Measurements from ENCODE around the gene BRIP1.

Gene BRIP1

DNA sequence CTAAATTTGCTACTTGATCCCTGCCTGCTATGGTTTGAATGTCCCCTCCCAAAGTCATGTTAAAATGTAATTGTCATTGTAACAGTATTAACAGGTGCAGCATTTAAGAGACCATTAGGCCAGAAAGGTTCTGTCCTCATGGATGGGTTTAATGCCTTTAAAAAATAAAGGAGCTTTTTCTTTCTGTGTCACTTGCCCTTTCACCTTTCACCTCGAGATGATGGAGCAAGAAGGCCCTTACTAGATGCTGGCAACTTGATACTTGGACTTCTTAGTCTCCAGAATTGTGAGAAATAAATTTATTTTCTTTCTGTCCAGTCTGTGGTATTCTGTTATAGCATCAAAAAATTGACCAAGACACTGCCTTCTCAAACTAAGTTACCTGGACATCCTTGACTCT lies 98.5 kb downstream of the BRIP1 start:
- DNase-seq (ENCODE audit: low read depth in 2 of 3, low spot score in 1 of 3): no peak

DNA sequence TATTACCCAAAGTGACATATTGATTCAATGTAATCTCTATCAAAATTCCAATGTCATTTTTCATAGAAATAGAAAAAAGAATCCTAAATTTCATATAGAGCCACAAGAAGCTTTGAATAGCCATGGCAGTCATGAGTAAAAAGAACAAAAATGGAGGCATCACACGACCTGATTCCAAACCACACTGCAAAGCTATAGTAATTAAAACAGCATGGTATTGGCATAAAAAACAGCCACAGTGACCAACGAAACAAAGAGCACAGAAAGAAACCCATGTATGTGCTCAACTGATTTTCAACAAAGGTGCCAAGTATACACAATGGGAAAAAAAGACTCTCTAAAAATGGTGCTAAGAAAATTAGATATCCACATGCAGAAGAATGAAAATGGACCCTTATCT lies 101.5 kb downstream of the BRIP1 start:
- DNase-seq (ENCODE audit: low read depth in 2 of 3, low spot score in 1 of 3): no peak

DNA sequence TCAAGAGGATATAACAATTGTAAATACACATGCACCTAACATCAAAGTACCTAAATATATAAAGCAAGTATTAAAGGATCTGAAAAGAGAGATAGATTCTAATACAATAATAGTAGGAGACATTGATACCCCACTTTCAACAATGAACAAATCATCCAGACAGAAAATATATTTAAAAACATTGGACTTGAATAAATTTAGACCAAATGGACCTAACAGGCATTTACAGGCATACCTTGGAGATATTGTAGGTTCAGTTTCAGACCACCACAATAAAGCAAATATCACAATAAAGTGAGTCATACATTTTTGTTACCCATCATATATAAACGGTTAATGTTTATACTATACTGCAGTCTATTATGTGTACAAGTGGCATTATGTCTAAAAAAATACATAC lies 104.0 kb downstream of the BRIP1 start:
- DNase-seq (ENCODE audit: low read depth in 2 of 3, low spot score in 1 of 3): no peak

DNA sequence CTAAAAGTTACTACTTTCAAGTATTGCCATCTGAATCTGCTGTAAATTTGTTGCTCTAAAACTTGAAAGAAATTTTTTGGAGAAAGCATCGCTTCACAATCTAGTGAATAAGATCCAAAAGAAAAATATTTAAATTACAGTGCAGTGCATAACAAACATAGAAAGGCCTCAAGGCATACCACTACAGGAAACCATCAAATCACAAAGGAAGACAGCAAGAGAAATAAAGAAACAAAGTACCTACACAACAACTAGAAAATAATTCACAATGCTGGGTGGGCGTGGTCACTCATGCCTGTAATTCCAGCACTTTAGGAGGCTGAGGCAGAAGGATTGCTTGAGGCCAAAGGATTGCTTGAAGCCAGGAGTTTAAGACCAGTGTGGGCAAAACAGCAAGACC lies 104.9 kb downstream of the BRIP1 start:
- DNase-seq (ENCODE audit: low read depth in 2 of 3, low spot score in 1 of 3): no peak

DNA sequence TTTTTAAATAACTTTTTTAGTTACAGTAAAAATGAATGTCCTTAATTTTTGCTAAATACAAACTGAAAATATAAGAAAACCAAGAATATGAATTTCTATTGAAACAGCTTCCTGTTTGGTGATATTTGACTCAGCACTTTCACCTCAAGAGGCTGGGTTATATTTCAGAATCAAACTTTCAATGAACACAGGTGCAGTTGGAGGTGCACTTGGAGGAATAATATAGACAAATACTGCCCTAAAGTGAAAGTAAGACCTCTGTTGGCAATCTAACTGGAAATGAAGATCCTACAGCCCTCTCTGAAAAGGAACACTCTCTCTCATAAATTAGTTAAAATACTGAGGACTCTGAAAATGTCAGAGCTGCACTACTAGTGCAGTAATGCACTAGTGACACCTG lies 106.2 kb downstream of the BRIP1 start:
- DNase-seq (ENCODE audit: low read depth in 2 of 3, low spot score in 1 of 3): no peak

DNA sequence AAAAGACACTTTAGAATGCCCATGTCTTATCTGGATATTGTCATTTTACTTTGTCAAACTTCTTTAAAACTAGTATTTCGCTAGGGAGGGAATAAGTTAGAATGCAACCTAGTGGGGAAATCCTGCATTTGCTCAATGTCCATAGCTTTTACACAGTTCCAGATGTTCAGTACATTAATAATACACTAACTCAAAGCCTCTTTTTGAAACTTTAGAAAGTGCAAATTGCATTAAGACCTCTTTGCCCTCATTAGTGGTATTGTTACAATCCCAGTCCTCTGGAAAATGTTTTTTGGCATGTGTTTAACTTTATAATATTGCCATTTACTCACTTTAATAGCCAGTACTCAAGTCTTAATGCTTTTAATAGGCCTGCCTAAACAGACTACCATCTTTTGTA lies 106.8 kb downstream of the BRIP1 start:
- DNase-seq (ENCODE audit: low read depth in 2 of 3, low spot score in 1 of 3): no peak

DNA sequence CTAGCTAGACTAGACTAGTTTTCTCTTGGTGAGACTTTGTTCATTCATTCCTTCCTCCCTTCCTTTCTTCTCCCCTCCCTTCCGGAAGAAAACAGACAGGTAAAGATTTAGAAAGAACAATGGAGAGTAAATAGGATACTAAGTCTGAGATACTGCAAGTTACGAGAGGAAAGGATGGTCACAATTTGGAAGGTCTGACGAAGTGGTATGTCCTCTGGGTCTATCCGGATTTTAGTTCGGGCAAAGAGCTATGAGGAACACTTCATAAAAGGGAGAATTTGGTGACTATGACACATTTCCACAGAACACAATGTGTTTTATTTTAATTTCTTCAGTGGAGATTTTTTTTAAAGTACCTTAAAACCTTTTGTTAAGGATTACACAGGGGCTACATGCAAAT lies 107.7 kb downstream of the BRIP1 start:
- DNase-seq (ENCODE audit: low read depth in 2 of 3, low spot score in 1 of 3): no peak

DNA sequence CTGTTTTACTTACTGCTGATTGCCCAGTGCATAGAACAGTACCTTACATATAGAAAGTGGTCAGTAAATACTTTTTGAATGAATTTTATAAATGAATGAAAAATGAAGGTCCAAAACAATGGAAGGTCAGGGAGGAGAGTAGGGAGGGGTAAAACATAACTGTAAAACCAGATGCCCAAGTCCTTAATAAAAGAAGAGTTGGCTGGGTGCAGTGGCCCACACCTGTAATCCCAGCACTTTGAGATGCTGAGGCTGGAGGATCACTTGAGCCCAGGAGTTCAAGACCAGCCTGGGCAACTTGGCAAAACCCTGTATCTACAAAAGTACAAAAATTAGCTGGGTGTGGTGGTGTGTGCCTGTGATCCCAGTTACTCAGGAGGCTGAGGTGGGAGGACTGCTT lies 108.2 kb downstream of the BRIP1 start:
- no peak for DNase-seq (ENCODE audit: low read depth in 2 of 3, low spot score in 1 of 3)

DNA sequence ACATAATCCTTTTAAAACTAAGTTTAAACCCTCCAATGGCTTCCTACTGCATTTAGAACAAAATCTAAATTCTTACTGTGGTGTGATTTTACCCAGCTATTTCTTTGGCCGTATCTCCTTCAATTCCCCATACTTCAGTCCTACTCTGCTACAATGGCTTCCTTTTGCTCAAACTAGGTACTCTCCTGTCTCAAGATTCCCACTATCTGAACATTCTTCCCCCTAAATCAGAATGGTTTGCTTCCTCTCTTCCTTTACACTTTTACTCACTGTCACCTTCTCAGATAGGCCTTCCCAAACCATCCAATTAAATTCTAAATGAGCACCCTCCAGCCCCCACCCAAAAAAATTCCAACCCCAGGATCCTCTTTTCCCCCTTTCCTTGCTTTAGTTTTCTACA lies 109.2 kb downstream of the BRIP1 start:
- DNase-seq (ENCODE audit: low read depth in 2 of 3, low spot score in 1 of 3): no peak

DNA sequence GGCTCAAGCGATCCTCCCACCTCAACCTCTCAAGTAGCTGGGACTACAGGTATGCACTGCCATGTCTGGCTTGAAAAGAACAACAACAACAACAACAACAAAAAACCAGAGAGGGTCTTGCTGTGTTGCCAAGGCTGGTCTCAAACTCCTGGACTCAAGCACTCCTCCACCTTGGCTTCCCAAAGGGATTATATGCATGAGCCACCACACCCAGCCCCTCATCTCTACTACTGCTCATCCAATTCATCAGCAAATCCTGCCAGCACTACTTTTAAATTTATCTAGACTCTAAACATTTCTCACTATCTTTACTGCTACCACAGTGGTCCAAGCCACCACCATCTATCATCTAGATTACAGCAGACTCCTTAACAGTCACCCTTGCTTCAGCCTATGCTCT lies 109.6 kb downstream of the BRIP1 start:
- DNase-seq (ENCODE audit: low read depth in 2 of 3, low spot score in 1 of 3): no peak

DNA sequence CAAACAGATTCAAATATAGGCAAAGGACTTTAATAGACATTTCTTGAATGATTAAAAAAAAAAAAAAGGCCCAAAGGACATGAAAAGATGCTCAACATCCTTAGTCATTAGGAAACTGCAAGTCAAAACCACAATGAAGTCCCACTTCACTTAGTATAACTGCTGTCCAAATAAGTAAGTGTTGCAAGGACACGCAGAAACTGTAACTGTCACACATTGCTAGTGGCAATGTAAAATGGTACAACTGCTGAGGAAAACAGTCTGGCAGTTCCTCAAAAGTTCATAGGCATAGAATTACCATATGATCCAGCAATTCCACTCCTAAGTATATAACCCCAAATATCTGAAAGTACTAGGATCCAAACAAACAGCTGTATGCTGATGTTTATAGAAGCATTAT lies 112.7 kb downstream of the BRIP1 start:
- DNase-seq (ENCODE audit: low read depth in 2 of 3, low spot score in 1 of 3): no peak

DNA sequence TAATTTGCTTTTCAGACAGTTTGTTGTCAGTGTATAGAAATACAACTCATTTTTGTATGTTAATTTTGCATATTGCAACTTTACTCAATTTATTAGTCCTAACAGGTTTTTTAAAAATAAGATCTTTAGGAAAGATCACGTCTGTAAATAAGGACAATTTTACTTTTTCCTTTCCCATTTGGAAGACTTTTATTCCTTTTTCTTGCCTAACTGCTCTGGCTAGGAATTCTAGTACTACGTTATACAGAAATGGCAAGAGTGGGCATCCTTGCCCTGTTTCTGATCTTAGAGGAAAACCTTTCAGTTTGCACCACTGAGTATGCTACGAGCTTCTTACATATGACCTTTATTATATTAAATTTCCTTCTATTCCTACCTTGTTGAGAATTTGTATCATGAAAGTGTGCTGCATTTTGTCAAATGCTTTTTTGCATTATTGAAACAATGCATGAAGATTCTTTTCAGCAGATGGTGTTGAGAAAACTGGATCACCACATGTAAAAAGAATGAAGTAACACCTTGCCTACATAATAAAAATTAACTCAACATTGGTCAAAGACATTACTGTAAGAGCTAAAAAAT lies 113.4 kb downstream of the BRIP1 start:
- no peak for DNase-seq (ENCODE audit: low read depth in 2 of 3, low spot score in 1 of 3)

DNA sequence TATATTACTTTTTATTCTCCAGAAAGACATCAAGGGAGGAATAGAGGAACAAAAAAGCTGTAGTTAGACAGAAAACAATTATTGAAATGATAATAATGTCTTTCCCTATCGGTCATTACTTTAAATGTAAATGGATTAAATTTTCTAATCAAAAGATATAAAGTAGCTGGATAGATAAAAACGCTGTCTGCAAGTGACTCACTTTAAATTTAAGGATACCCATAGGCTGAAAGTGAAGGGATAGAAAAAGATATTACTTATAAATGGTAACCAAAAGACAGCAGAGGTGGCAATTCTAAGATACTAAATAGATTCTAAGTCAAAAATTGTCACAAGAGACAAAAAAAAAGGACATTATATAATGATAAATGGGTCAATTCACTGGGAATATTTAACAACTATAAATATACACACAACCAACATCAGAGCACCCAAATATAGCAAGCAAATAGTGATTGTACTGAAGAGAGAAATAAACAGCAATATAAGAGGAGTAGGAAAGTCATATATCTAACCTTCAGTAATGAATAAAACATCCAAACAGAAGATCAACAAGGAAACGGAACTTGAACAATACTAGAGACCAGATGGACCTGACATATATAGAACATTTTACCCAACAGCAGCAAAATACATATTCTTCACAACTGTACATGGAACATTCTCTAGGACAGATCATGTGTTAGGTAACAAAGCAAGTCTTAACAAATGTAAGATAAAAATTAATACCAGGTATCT lies 116.9 kb downstream of the BRIP1 start:
- no peak for DNase-seq (ENCODE audit: low read depth in 2 of 3, low spot score in 1 of 3)

DNA sequence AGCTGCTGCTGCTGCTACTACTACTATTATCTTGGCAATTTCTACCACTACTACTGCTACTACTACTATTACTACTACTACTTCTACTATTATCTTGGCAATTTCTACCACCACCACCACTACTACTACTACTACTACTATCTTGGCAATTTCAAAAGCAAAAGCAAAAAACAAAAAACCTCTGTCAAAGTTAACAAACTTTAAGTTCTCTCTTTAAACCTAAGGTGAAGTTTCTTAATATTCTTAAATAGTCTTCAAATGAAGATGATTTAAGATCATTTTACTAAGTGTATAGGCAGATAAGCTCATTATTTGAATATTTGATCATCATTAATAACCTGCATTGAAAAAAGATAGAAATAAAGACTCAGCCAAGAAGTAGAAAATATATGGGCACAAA lies 118.5 kb downstream of the BRIP1 start:
- DNase-seq (ENCODE audit: low read depth in 2 of 3, low spot score in 1 of 3): no peak

DNA sequence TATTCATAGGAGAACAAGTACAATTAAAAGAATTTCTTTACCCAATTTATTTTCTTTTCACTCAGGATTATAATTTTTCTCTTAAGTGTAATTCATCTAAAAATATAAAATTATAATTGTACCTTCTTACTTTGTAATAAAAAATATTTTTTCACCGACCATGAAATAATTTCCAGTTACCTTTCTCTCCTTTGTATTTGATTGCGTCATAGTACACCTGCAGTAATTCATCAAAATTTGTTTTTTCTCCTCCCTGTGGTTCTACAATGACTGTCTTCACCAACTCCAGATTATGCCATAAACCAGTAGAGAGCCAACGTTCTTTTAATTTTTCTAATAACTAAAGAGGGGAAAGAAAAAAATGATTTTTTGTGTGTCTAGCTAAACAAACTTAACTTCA lies 119.1 kb downstream of the BRIP1 start:
- no peak for DNase-seq (ENCODE audit: low read depth in 2 of 3, low spot score in 1 of 3)

DNA sequence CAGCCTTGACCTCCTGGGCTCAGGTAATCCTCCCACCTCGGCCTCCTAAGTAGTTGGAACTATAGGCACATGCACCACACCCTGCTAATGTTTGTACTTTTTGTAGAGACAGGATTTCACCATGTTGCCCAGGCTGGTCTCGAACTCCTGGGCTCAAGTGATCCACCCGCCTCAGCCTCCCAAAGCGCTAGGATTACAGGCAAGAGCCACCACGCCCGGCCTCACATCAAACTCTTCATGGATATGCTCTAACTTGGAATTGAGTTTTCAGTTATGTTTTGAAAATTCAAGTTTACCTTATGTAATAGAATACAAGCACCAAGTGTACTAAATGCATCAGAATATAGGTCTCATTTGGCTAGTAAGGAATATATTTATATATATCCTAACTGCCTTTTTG lies 119.6 kb downstream of the BRIP1 start:
- DNase-seq (ENCODE audit: low read depth in 2 of 3, low spot score in 1 of 3): no peak

DNA sequence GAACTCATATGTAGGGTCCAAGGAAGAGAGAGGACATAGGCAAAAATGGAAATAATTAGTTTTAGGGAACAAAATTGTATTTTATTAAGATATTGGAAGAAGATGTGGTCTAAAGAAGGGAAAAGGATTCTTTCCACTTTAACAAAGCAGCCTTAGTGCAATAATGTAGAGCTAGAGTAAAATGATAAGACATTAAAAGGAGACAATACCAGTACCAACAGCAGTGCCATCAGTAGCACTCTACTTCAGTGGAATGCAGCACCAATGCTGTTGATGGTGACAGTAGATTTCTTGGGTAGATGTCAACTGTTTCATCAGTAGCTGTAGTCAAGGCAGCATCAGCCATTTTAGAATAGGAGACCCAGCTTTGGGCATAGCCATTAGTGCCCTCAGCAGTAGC lies 124.3 kb downstream of the BRIP1 start:
- no peak for DNase-seq (ENCODE audit: low read depth in 2 of 3, low spot score in 1 of 3)

DNA sequence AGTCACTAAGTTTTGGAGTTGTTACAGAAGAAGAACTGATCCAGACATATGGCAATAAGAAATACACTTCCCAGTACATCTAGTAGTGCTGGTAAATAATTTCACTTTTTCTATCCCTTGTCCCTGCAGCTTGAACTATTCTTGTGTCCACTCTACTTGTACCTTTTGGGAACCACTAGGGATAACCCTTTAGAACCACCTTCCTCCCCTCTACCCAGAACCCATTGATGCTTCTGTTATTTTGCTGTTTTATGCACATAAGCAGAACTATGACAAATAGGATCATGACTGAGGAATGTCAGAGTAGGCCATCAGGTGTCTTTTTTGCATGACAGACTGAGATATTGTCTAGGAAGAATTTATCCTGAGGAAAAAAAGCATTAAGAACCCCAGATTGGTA lies 125.1 kb downstream of the BRIP1 start:
- no peak for DNase-seq (ENCODE audit: low read depth in 2 of 3, low spot score in 1 of 3)

DNA sequence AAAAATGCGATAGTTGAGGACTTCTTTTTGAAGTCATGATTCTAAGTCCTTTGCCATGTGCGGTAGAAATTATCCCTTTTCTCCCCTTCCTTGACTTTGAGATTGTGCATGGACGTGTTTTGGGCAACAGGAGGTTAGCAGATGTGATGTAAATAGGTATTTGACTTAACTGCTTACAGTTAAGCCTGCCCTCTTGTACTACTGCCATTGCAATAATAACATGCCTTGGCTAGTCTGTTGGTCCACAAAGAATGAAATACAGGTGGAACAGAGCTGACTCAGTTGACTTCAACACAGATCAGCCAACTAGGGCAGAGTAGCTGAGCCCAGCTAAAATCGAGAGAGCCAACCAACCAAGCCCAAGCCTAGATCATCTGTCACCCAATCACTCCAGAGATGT lies 125.5 kb downstream of the BRIP1 start:
- no peak for DNase-seq (ENCODE audit: low read depth in 2 of 3, low spot score in 1 of 3)

DNA sequence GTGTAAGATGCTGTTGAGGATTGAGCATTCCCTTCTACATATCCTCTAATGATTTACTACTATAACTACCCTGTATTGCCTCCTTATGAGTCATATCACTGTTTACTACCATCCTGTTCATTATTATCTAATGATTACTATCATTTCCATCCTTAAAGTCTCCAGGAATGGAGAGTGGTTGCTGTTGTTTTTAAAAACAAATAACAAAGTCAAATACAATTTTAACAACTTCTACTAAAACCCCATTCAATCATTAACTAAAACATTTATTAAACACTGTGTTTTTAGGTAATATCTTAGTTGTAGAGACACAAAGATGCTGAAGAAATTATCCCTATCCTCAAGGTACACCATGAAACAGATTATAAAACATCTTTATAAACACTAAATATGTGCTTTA lies 126.9 kb downstream of the BRIP1 start:
- no peak for DNase-seq (ENCODE audit: low read depth in 2 of 3, low spot score in 1 of 3)

DNA sequence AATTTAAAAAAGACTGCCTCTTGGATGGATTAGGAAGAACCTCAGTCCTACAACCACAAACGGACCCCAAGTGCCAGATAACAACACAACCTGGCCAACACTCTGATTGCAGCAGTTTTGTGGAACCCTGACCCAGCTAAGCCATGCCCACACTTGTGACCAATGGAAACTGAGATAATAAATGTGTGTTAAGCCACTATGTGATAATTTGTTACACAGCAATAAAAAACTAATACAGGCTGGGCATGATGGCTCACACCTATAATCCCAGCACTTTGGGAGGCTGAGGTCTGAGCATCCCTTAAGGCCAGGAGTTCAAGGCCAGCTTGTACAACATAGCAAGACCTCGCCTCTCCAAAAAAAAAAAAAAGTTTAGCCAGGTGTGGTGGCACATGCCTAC lies 127.5 kb downstream of the BRIP1 start:
- DNase-seq (ENCODE audit: low read depth in 2 of 3, low spot score in 1 of 3): no peak

DNA sequence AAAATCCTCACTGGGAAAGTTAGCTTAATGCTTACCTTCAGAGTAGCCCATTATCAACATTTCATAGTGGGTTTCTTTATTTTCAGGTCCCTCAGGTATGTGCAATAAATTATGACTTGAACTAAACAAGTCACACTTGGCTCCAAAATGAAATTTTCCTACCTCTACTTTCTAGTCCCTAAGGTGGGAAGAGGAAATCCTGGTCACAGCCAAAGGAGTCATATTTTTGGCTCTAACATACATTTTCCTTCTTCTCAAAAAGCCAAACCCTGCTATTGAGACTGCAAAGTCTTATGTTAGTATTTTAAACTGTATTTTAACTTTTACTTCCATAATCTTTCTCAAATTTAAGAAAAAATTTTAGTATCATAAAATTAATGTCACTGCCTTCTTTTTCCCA lies 128.9 kb downstream of the BRIP1 start:
- DNase-seq (ENCODE audit: low read depth in 2 of 3, low spot score in 1 of 3): no peak

DNA sequence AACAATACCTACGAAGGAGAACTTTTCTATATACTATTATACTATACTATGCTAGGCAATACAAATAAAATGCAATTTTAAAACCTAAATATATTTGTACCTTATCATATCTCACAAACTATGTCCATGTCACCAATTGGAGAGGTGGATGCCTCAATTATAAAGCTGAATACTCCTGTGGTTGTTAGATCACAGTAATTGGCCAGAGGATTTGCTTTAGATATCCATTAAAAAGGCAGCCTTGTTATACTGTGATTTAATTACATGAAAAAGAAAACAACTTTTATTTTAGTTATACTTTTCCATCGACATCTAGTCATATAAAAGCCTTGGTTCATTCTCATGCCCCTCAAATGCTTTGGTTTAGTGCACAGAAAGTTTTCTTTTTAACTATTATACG lies 129.3 kb downstream of the BRIP1 start:
- no peak for DNase-seq (ENCODE audit: low read depth in 2 of 3, low spot score in 1 of 3)
